Measurements from ENCODE around the gene LETM1.

DNA sequence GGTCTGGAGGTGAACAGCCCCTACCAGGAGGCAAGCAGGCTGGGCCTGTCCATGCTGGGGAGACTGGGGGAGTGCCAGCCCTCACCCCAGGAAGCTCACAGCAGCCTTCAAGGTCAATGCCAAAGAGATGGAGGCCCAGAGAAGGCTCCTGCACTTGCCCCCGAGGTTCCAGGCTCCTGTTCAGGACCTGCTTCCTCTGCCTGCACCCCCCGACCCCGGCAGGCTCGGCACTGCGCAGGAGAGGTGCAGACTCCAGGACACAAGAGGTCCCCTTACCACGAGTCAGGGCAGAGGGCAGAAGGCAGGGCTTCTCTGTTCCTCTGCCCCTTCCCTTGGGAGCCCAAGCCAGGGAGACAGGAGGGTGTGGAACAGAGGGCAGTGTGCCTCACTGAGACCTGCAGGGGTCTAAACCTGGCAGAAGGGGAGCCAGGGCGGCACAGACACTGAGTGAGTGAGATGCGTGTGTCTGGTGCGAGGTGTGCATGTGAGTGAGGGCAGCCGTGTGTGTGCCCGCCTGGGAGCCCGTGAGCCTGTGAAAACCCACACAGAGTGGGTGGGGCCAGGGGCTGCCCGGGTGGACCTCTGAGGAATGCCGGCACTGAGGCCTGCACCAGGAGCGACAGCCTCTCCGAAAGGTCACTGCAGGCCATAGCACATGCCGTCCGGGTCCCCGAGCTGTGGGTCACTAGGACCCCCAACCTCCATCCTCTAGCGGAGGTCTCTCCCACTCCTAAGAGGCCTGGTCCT is 93.5 kb downstream of the LETM1 start:
- no peak for TF ChIP-seq POLR2A (IDR thresholded peaks at IDR 0.05)
- no peak for TF ChIP-seq CTCF (IDR thresholded peaks at IDR 0.05 in 8 of 11, conservative IDR thresholded peaks at IDR 0.05 in 3 of 11)
